H1 (cell line): ENCODE measurements around the gene AOPEP. TPM values are rescaled to one million over a fixed set of nuclear protein-coding genes. Genes with fewer than 3 reads are reported as not detected.

Source experiments
- CEBPB ChIP-seq: IDR thresholded peaks from 2 replicates; pipeline ENCODE4 v1.6.1; 2012; ENCODE audit warnings: low read depth, low read length
- EP300 ChIP-seq, 2 experiments: IDR thresholded peaks; 1 replicate in 1 of 2; 2 replicates in 1 of 2; pipeline ENCODE4 v1.6.1; 2011 to 2012; ENCODE audit warnings: low read depth in 2 of 2, low read length in 2 of 2, mild to moderate bottlenecking in 2 of 2, borderline replicate concordance in 1 of 2, inconsistent platforms in 1 of 2, moderate library complexity in 1 of 2
- EZH2 ChIP-seq: fragments of 200-600 bp; sonication (generic); IDR thresholded peaks from 2 replicates; pipeline ENCODE4 v1.7.1; 2012; ENCODE audit warnings: low read depth, mild to moderate bottlenecking, moderate library complexity, low read length, inconsistent platforms; ENCODE audit not compliant: severe bottlenecking
- RFX5 ChIP-seq: IDR thresholded peaks from 2 replicates; pipeline ENCODE4 v1.6.1; 2011; ENCODE audit warnings: low read depth, low read length, improper control_type of control experiment, borderline replicate concordance
- RNF2 ChIP-seq: fragments of 200-900, 300-1000 bp; sonication (generic); IDR thresholded peaks from 2 replicates; pipeline ENCODE4 v1.7.1; 2016; ENCODE audit warnings: borderline replicate concordance, low read depth, mild to moderate bottlenecking, antibody characterized with exemption, low read length; ENCODE audit not compliant: poor library complexity, severe bottlenecking; ENCODE audit errors: missing control alignments
- SIX5 ChIP-seq: IDR thresholded peaks from 2 replicates; pipeline ENCODE4 v1.6.1; 2011; ENCODE audit warnings: mild to moderate bottlenecking, low read depth, low read length
- polyA plus RNA-seq, 7 experiments: library from polyadenylated mRNA; depleted of rRNA in 3 of 7; stranded (reverse) in 5 of 7; unstranded in 2 of 7; fragments of >200 nt in 5 of 7; fragments of 200-250 nt in 2 of 7; gene quantifications; 1 replicate in 5 of 7; 2 replicates in 1 of 7; 4 replicates in 1 of 7; pipeline versions ENCODE4 v1.2.1 to v1.2.3, GENCODE V29; 2011 to 2013; ENCODE audit warnings: missing spikeins in 2 of 7, mixed read lengths in 2 of 7
- total RNA-seq: library from RNA; stranded (reverse); fragmentation: NEBNext Ultra II Directional; extraction: Animal tissue kit (Norgen Biotek cat#: 25700); gene quantifications from 2 replicates; pipeline ENCODE4 v1.2.1, GENCODE V29; 2021

The AOPEP gene
- total and polyA plus RNA-seq, 2 of the 8 experiments (the other 6 are each of a cell fraction or from before 2014, with no cell fraction given), result 6.1 to 14.3 TPM

GRCh38 chr9:94703488-94704140, 22.9 kb upstream of the AOPEP start (continued):
- TF ChIP-seq EP300 (IDR thresholded peaks at IDR 0.05; ENCODE audit: borderline replicate concordance in 1 of 2, low read depth in 2 of 2, low read length in 2 of 2), result no peak
- TF ChIP-seq EZH2, result no peak
- TF ChIP-seq RFX5, result no peak
- no peak for TF ChIP-seq SIX5
- TF ChIP-seq CEBPB, result no peak
- TF ChIP-seq RNF2, result no peak
- TF ChIP-seq, all 59 proteins: peak for 0
